HG03060 (cell line): ENCODE measurements around the gene NATD1.
"Not testable (repeated sequence)": the region's sequence is repeated elsewhere in the genome, so short reads cannot be mapped to it uniquely, and the experiment has no call there.

Source experiments
- ATAC-seq: cut with Tn5 transposase; IDR thresholded peaks from one replicate; pipeline ENCODE4 v1.9.1; 2021; ENCODE audit warnings: low read depth, moderate number of reproducible peaks; ENCODE audit not compliant: unreplicated experiment

The NATD1 gene

DNA sequence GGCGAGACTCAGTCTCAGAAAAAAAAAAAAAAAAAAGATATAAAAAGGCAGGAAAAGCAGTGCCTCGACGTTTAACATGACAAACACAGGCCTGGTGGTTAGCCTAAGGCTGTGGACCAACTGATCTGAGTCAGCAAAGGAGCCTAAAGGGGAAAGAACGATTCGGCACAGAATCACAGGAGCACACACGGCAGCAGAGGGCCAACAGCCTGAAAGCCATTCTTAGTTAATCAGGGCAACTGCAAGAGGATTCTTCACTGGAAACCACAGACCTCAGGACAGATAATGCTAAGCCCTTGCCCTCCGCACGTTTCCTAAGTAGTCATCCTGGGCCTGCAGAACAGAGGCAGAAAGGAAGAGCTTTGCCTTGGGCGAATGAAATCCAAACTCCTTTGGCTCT is 53.9 kb downstream of the NATD1 start:
- ATAC-seq, result no peak

- no peak for ATAC-seq
These were observed 54.8 kb downstream of the NATD1 start for GRCh38 chr17:21198411-21198810.

GRCh38 chr17:21196126-21196525 is 57.1 kb downstream of the NATD1 start:
- no peak for ATAC-seq

DNA sequence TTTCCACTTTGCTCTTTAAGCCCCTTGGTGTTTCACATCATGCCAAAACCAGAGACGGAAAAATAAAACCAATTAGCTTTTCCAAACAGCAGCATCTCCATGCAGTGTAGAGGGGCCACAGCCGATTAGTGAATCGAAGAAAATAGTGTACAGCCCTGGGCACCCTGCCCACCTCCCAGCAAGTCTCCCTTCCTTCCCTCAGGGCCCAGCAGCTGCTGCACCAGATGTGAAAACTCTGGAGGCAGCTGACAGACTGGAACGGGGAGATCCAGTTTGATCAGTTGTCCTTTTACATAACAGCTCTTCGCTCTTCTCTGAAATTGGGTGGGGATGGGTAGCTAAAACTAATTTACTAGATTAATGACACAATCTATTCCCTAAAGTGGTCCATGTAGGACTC is 58.5 kb downstream of the NATD1 start:
- no peak for ATAC-seq

GRCh38 chr17:21194226-21194625 is 59.0 kb downstream of the NATD1 start:
- no peak for ATAC-seq

DNA sequence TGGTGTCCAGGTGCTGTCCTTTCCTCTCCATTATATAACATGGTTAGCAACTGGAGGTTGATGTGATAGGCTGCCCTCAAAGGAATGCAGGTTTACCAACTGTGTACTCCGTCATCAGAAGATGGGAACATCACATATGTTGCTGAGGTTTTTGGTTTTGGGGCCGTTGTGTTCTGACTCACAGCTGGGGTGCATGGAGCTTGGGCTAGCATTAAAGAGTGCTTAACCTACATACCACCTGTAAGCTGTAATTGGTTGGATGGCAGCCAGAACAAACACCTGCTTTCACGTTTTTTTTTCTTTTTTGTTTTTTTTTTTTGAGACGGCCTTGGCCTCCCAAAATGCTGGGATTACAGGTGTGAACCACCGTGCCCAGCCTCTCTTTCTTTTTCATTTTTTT is 60.2 kb downstream of the NATD1 start:
- ATAC-seq, result no peak

- not testable (repeated sequence) for ATAC-seq
These were observed 60.8 kb downstream of the NATD1 start for GRCh38 chr17:21192414-21192813.

DNA sequence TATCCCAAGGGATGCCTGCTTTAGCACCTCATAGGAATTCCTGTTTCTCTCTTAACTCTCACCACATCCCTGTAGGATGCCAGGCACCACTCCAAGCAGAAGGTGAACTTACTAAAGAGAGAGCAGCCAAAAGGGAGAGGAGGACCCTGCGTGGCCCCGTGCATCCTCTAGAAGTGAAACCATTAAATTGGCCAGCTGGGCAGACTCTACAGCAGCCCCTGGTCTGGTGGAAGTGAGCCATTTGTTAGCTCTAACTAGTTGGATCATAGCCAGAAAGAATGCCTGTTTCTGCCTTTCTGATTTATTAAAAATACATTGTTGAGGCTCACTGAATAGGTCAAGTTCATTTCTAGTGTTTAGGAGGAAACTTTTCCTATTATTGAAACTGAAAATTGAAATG is 61.5 kb downstream of the NATD1 start:
- no peak for ATAC-seq

DNA sequence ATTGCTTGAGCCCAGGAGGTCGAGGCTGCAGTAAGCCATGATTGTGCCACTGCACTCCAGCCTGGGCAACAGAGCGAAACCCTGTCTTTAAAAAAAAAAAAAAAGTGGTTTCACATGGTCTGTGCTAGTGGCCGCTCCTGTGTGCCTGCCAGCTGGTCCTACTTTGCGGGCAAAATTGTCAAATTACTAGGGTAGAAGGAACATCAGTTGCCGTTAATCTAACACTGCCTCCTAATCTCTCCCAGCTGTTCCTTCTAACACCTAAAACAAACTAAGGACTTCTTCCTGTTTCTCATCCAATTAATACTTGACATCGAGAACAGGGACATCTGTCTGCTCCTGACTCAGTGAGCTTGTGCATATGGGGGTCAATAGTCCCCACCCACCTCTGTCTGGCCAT is 63.1 kb downstream of the NATD1 start:
- no peak for ATAC-seq

- ATAC-seq, result no peak
These were observed 63.8 kb downstream of the NATD1 start for GRCh38 chr17:21189361-21189760.
